HCT116 (cell line): Measurements from ENCODE around the gene LACTB.

Experiments used
- POLR2A ChIP-seq: IDR thresholded peaks from 2 replicates; pipeline ENCODE4 v1.7.0; 2011; ENCODE audit warnings: borderline replicate concordance; ENCODE audit not compliant: insufficient read depth, insufficient read length; ENCODE audit errors: extremely low read depth
- REST ChIP-seq: IDR thresholded peaks from 2 replicates; pipeline ENCODE4 v1.6.1; 2012; ENCODE audit warnings: low read depth
- SP1 ChIP-seq: IDR thresholded peaks from 2 replicates; pipeline ENCODE4 v1.6.1; 2012; ENCODE audit warnings: low read depth

GRCh38 chr15:63086271-63086670, 35.4 kb upstream of the LACTB start:
- TF ChIP-seq REST (no peak), SP1 (no peak), POLR2A (no peak)
